GM12878 (cell line): ENCODE data around the gene AFAP1L2. TPM values are rescaled to one million over a fixed set of nuclear protein-coding genes. Genes with fewer than 3 reads are reported as not detected.

Experiments
- ATF7 ChIP-seq: fragments of 450-650 bp; IDR thresholded peaks from 2 replicates; pipeline ENCODE4 v1.6.1; 2016; ENCODE audit warnings: low read depth, mild to moderate bottlenecking
- BHLHE40 ChIP-seq, 2 experiments: fragments of 450-650 bp in 1 of 2; IDR thresholded peaks; 2 replicates each; pipeline ENCODE4 v1.6.1; 2011 to 2017; ENCODE audit warnings: low read depth in 2 of 2, borderline replicate concordance in 1 of 2, improper control_type of control experiment in 1 of 2, low read length in 1 of 2, mild to moderate bottlenecking in 1 of 2
- IKZF1 ChIP-seq: fragments of 450-650 bp; conservative IDR thresholded peaks from 2 replicates; pipeline ENCODE4 v1.6.1; 2017; ENCODE audit warnings: antibody characterized with exemption, mild to moderate bottlenecking
- JUNB ChIP-seq: IDR thresholded peaks from 2 replicates; pipeline ENCODE4 v1.6.1; 2016; ENCODE audit warnings: antibody characterized with exemption, mild to moderate bottlenecking
- MEF2A ChIP-seq: IDR thresholded peaks from 2 replicates; pipeline ENCODE4 v1.6.1; 2011; ENCODE audit warnings: low read depth, mild to moderate bottlenecking, low read length, moderate library complexity; ENCODE audit not compliant: insufficient read depth
- RAD21 ChIP-seq: IDR thresholded peaks from 2 replicates; pipeline ENCODE4 v1.6.1; 2011; ENCODE audit warnings: mild to moderate bottlenecking, low read depth, low read length, moderate library complexity; ENCODE audit not compliant: insufficient read depth
- RBBP5 ChIP-seq: fragments of 200-600 bp; sonication (generic); conservative IDR thresholded peaks from 2 replicates; pipeline ENCODE4 v1.6.1; 2016
- SPI1 ChIP-seq: IDR thresholded peaks from 2 replicates; pipeline ENCODE4 v1.6.1; 2011; ENCODE audit warnings: low read depth, mild to moderate bottlenecking, low read length, moderate library complexity, borderline replicate concordance; ENCODE audit not compliant: insufficient read depth
- TARDBP ChIP-seq: IDR thresholded peaks from 2 replicates; pipeline ENCODE4 v1.6.1; 2016; ENCODE audit warnings: borderline replicate concordance
- WRNIP1 ChIP-seq: IDR thresholded peaks from 2 replicates; pipeline ENCODE4 v1.6.1; 2011; ENCODE audit warnings: low read depth, low read length, improper control_type of control experiment, borderline replicate concordance
- polyA plus RNA-seq, 11 experiments: library from polyadenylated mRNA; depleted of rRNA in 4 of 11; unstranded in 6 of 11; stranded (reverse) in 5 of 11; fragments of >200 nt; fragmentation: Nextera tagmentation in 4 of 11; fragmentation: Illumina TruSeq in 1 of 11; extraction: Ambion mirVana in 4 of 11; extraction: Trizol in 1 of 11; gene quantifications; 1 replicate in 1 of 11; 2 replicates in 10 of 11; pipeline versions ENCODE4 v1.2.1 to v1.2.3, GENCODE V29; 2011 to 2016; ENCODE audit warnings: inconsistent platforms in 2 of 11, missing spikeins in 2 of 11, low read depth in 1 of 11
- total RNA-seq, 4 experiments: library from RNA; depleted of rRNA in 3 of 4; stranded (reverse); fragments of >200 nt in 3 of 4; fragmentation: Illumina TruSeq in 1 of 4; extraction: Trizol in 1 of 4; gene quantifications; 2 replicates each; pipeline versions ENCODE4 v1.2.1 to v1.2.3, GENCODE V29; 2013 to 2021
- TF ChIP-seq, protein P1 (sequence below): IDR thresholded peaks from 2 replicates; pipeline ENCODE4 v1.6.1; 2012; ENCODE audit warnings: improper control_type of control experiment, low read depth, low read length; ENCODE audit not compliant: insufficient replicate concordance
- TF ChIP-seq, protein P2 (sequence below), 3 experiments: IDR thresholded peaks in 2 of 3; conservative IDR thresholded peaks in 1 of 3; 2 replicates each; pipeline ENCODE4 v1.5.1; 2011; ENCODE audit warnings: low read depth in 3 of 3, low read length in 3 of 3, mild to moderate bottlenecking in 3 of 3, control low read depth in 2 of 3, moderate library complexity in 2 of 3, inconsistent platforms in 1 of 3, mixed read lengths in 1 of 3; ENCODE audit not compliant: control insufficient read depth in 2 of 3, insufficient read depth in 1 of 3; ENCODE audit errors: extremely low read depth in 1 of 3
- TF ChIP-seq, protein P3 (sequence below): fragments of 450-650 bp; formaldehyde crosslinking; IDR thresholded peaks from 2 replicates; pipeline ENCODE4 v1.4.0; 2020; ENCODE audit warnings: mild to moderate bottlenecking, moderate library complexity
- TF ChIP-seq, protein P4 (sequence below): IDR thresholded peaks from 2 replicates; pipeline ENCODE4 v1.6.1; 2012; ENCODE audit warnings: low read length, inconsistent platforms
- TF ChIP-seq, protein P5 (sequence below): fragments of 450-650 bp; IDR thresholded peaks from 2 replicates; pipeline ENCODE4 v1.6.1; 2016; ENCODE audit warnings: mild to moderate bottlenecking

The AFAP1L2 gene
- total and polyA plus RNA-seq, 10 of the 15 experiments (the other 5 are each of a cell fraction or from before 2014, with no cell fraction given) = 0.03 to 4.0 (median 0.34) TPM

DNA sequence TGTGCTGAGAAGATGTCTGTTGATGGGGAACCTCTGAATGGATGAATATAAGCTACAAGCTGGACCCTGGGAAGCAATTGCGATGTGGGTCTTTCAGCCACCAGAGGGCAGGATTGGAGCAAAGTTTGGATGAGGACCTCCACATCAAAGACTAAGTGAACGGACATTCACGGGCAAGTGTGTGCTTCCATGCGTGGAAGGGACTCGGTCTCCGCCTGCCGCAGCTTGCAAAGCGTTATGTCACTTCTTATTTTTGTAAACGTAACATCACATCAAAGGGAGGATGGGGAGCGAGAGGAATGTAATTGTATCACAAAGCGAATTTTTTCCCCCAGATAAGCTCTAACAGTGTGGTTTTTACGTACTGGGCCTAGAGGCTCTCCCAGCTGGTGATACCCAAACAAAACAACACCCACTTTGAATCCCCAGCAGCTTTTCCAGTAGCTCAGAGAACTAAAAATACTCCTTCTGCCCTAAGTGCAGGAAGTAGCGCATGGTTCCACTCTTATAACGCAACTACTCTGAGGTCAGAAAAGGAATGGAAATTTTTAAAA is 100.2 kb downstream of the AFAP1L2 start (continued):
- TF ChIP-seq IKZF1 (peak; percentile 21; the same call in 1 of the 2 replicates), JUNB (peak; percentile 43; the same call in 1 of the 2 replicates), MEF2A (peak; percentile 85), TARDBP (no peak), ATF7 (peak; percentile 73), RAD21 (peak; percentile 90), SPI1 (no peak), BHLHE40 (IDR thresholded peaks at IDR 0.05; ENCODE audit: borderline replicate concordance in 1 of 2, low read depth in 2 of 2, low read length in 1 of 2) (peak; percentile 65 to 72), WRNIP1 (no peak), RBBP5 (no peak)
- TF ChIP-seq, protein P1, sequence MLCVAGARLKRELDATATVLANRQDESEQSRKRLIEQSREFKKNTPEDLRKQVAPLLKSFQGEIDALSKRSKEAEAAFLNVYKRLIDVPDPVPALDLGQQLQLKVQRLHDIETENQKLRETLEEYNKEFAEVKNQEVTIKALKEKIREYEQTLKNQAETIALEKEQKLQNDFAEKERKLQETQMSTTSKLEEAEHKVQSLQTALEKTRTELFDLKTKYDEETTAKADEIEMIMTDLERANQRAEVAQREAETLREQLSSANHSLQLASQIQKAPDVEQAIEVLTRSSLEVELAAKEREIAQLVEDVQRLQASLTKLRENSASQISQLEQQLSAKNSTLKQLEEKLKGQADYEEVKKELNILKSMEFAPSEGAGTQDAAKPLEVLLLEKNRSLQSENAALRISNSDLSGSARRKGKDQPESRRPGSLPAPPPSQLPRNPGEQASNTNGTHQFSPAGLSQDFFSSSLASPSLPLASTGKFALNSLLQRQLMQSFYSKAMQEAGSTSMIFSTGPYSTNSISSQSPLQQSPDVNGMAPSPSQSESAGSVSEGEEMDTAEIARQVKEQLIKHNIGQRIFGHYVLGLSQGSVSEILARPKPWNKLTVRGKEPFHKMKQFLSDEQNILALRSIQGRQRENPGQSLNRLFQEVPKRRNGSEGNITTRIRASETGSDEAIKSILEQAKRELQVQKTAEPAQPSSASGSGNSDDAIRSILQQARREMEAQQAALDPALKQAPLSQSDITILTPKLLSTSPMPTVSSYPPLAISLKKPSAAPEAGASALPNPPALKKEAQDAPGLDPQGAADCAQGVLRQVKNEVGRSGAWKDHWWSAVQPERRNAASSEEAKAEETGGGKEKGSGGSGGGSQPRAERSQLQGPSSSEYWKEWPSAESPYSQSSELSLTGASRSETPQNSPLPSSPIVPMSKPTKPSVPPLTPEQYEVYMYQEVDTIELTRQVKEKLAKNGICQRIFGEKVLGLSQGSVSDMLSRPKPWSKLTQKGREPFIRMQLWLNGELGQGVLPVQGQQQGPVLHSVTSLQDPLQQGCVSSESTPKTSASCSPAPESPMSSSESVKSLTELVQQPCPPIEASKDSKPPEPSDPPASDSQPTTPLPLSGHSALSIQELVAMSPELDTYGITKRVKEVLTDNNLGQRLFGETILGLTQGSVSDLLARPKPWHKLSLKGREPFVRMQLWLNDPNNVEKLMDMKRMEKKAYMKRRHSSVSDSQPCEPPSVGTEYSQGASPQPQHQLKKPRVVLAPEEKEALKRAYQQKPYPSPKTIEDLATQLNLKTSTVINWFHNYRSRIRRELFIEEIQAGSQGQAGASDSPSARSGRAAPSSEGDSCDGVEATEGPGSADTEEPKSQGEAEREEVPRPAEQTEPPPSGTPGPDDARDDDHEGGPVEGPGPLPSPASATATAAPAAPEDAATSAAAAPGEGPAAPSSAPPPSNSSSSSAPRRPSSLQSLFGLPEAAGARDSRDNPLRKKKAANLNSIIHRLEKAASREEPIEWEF = peak; percentile 24
- TF ChIP-seq, protein P2, sequence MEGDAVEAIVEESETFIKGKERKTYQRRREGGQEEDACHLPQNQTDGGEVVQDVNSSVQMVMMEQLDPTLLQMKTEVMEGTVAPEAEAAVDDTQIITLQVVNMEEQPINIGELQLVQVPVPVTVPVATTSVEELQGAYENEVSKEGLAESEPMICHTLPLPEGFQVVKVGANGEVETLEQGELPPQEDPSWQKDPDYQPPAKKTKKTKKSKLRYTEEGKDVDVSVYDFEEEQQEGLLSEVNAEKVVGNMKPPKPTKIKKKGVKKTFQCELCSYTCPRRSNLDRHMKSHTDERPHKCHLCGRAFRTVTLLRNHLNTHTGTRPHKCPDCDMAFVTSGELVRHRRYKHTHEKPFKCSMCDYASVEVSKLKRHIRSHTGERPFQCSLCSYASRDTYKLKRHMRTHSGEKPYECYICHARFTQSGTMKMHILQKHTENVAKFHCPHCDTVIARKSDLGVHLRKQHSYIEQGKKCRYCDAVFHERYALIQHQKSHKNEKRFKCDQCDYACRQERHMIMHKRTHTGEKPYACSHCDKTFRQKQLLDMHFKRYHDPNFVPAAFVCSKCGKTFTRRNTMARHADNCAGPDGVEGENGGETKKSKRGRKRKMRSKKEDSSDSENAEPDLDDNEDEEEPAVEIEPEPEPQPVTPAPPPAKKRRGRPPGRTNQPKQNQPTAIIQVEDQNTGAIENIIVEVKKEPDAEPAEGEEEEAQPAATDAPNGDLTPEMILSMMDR (IDR thresholded peaks at IDR 0.05 in 2 of 3, conservative IDR thresholded peaks at IDR 0.05 in 1 of 3; ENCODE audit: control insufficient read depth in 2 of 3, extremely low read depth in 1 of 3, insufficient read depth in 1 of 3, low read depth in 3 of 3, low read length in 3 of 3) = peak; percentile 77 to 91 (median 87); a peak in 5 of 6 replicates
- TF ChIP-seq, protein P3, sequence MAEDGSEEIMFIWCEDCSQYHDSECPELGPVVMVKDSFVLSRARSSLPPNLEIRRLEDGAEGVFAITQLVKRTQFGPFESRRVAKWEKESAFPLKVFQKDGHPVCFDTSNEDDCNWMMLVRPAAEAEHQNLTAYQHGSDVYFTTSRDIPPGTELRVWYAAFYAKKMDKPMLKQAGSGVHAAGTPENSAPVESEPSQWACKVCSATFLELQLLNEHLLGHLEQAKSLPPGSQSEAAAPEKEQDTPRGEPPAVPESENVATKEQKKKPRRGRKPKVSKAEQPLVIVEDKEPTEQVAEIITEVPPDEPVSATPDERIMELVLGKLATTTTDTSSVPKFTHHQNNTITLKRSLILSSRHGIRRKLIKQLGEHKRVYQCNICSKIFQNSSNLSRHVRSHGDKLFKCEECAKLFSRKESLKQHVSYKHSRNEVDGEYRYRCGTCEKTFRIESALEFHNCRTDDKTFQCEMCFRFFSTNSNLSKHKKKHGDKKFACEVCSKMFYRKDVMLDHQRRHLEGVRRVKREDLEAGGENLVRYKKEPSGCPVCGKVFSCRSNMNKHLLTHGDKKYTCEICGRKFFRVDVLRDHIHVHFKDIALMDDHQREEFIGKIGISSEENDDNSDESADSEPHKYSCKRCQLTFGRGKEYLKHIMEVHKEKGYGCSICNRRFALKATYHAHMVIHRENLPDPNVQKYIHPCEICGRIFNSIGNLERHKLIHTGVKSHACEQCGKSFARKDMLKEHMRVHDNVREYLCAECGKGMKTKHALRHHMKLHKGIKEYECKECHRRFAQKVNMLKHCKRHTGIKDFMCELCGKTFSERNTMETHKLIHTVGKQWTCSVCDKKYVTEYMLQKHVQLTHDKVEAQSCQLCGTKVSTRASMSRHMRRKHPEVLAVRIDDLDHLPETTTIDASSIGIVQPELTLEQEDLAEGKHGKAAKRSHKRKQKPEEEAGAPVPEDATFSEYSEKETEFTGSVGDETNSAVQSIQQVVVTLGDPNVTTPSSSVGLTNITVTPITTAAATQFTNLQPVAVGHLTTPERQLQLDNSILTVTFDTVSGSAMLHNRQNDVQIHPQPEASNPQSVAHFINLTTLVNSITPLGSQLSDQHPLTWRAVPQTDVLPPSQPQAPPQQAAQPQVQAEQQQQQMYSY = no peak
- TF ChIP-seq, protein P4, sequence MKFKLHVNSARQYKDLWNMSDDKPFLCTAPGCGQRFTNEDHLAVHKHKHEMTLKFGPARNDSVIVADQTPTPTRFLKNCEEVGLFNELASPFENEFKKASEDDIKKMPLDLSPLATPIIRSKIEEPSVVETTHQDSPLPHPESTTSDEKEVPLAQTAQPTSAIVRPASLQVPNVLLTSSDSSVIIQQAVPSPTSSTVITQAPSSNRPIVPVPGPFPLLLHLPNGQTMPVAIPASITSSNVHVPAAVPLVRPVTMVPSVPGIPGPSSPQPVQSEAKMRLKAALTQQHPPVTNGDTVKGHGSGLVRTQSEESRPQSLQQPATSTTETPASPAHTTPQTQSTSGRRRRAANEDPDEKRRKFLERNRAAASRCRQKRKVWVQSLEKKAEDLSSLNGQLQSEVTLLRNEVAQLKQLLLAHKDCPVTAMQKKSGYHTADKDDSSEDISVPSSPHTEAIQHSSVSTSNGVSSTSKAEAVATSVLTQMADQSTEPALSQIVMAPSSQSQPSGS = peak; percentile 79
- TF ChIP-seq, protein P5, sequence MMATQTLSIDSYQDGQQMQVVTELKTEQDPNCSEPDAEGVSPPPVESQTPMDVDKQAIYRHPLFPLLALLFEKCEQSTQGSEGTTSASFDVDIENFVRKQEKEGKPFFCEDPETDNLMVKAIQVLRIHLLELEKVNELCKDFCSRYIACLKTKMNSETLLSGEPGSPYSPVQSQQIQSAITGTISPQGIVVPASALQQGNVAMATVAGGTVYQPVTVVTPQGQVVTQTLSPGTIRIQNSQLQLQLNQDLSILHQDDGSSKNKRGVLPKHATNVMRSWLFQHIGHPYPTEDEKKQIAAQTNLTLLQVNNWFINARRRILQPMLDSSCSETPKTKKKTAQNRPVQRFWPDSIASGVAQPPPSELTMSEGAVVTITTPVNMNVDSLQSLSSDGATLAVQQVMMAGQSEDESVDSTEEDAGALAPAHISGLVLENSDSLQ = no peak
